Anterior cingulate cortex (tissue), 58 donors: ENCODE measurements around the gene LCN6.
A peak's percentile ranks its signal among the peaks of the same experiment; 100 is the strongest.

ENCODE experiments used
- DNase-seq, 58 donors: peaks; one replicate each; lab custom pipeline; 2025; lab: John Stamatoyannopoulos, UW

The LCN6 gene

DNA sequence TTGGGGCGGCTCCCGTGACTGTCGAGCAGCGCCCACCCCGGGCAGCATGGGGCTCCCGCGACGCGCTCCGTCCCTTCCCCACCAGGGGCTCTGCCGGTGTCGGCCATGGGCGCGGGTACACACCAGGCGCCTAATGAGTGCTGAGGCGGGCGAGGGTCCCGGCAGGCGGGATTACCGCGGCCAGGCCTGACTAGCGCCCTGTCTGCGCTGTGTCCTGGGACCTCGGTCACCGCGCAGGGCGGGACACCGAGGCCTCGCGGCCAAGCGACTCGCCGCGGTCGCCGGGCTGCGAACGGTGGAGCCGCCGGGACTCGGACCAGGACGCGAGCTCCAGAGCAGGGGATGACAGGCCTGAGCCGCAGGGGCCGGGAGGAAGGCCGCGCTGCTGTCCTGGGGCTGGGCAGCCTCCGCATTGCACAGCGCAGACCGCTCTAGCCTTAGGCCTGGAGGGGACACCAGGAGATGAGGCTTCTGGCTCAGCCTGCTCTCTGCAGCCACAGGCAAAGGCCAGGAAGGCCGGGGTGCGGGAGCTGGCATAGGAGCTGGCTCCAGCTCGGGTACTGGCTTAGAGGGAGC, 19.7 kb downstream of the LCN6 start:
- peak in 1 of 58 donors; percentile 13 for DNase-seq

GRCh38 chr9:136728080-136728547, 20.2 kb downstream of the LCN6 start:
- peak; percentile 30 to 90 (median 79) for DNase-seq

- DNase-seq: no peak
Measured at GRCh38 chr9:136726631-136727191, 21.6 kb downstream of the LCN6 start.

GRCh38 chr9:136726118-136726517, 22.2 kb downstream of the LCN6 start:
- no peak for DNase-seq

DNA sequence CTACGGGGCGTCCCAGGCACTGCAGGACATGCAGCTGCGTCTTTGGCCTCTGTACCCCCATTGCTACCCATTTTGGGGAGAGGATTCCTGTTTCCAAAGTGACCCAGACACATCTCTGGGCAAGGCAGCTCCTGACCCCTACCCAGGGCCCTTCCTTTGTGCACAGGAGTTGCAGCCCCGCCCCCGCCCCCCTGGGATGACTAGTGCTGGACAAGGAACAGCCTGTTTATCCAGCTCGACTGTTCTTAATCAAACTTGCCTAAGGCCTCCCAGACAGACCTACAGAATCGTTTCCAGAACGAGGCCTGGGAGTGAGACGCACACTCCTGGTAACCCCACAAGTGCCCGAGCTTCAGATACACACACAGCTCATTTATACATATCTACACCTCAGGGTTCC, 22.7 kb downstream of the LCN6 start:
- no peak for DNase-seq

- no peak for DNase-seq
Measured at GRCh38 chr9:136724772-136725171, 23.6 kb downstream of the LCN6 start.

- no peak for DNase-seq
Measured at GRCh38 chr9:136723989-136724388, 24.3 kb downstream of the LCN6 start.

DNA sequence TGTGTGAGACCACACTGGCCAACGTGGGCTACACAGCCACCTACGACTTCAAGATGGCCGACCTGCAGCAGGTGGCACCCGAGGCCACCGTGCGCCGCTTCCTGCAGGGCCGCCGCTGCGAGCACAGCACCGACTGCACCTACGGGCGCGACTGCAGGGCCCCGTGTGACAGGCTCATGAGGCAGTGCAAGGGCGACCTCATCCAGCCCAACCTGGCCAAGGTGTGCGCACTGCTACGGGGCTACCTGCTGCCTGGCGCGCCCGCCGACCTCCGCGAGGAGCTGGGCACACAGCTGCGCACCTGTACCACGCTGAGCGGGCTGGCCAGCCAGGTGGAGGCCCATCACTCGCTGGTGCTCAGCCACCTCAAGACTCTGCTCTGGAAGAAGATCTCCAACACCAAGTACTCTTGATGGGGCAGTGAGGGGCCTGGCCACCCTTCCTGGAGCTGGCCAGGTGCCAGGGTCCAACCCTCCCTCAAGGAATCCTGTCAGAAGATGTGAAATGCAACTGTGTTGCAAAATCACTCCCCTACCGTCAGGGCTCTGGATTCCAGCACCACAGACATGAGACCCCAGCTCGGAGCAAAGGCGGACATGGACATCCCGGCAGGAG, 24.9 kb downstream of the LCN6 start:
- no peak for DNase-seq

- DNase-seq: no peak
Measured at GRCh38 chr9:136722969-136723356, 25.4 kb downstream of the LCN6 start.

DNA sequence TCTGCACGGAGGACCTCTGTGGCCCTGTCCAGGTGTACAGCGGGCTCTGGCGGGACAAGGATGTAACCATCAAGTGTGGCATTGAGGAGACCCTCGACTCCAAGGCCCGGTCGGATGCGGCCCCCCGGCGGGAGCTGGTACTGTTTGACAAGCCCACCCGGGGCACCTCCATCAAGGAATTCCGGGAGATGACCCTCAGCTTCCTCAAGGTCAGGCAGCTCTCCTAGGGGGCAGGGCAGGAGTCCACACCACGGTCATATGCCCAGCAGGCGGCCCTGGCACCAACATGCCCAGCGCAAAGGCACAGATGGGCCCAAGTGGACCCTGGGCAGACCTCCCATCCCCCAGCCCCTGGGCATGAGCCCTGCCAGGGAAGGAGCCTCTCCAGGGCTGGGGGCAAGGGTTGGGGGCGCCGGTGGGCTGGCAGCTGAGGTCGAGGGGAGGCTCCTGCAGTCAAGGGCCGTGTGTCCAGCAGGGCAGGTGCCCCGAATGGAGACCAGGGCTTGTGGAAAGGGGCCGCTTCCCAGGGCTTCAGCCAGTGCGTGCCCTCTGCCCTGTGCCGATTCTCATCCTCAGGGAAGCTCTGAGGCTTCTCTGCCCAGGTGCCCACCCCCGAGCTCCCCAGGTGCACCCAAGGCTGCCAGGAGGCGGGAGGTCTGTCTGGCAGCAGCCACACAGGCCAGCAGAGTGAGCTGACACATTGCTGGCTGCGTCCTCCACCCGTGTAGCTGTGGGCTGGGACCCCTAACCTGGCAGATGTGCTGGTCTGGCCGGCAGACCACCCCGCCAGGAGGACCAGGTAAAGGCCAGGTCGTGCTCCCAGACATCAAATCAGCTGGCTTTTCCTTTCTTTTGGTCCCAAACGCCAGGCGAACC, 26.0 kb downstream of the LCN6 start:
- DNase-seq: no peak

DNA sequence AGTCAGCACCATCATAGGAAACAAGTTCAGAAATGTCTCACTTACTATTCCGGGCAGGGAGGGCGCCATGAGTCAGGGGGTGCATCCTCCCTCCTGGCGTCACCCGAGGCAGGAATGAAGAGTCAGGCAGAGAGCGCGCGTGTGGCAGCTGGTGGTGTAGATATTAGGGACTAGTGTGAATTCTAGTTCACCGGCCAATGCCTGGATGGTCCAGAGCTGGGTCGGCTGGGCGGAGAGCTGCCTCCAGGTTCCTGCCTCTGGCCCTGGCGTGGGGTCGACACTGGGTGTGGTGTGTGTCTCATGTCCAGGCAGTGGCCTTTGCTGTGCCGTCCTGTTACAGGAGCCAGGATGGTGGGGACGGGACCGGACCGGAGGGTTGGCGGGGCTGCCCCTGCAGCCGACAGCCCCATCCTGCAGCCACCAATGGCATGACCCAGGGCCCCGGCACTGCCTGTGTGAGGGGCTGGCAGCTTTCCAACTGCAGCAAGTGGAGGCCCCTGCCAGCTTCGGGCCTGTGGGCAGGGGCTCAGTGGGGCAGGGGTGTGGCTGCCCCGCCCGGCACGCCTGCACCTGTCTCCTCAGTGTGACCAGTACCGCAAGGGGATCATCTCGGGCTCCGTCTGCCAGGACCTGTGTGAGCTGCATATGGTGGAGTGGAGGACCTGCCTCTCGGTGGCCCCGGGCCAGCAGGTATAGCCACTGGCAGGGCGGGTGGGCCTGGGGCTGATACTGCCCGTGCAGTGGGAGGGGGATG, 26.8 kb downstream of the LCN6 start:
- peak in 1 of 58 donors; percentile 39 for DNase-seq

DNA sequence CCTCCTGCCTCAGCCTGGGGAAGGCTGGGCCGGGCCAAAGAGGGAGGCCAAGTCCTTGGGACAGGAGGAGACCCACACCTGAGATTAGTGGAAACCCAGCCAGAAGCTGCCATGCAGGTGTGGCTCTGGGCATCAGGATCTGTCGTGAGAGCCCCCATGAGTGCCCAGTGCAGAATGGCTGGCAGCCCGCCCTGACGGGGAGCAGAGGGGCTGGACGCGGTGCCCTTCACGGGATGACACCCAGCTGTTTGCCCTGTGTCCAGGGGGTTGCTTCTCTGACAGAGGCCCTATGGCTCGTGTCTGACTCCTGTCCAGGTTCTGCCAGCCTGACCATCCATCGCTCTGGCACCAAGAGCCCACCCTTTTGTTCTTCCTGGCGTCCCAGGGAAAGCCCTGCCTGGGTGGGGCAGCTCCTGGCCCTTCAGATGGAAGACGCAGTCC, 27.4 kb downstream of the LCN6 start:
- DNase-seq: no peak

DNA sequence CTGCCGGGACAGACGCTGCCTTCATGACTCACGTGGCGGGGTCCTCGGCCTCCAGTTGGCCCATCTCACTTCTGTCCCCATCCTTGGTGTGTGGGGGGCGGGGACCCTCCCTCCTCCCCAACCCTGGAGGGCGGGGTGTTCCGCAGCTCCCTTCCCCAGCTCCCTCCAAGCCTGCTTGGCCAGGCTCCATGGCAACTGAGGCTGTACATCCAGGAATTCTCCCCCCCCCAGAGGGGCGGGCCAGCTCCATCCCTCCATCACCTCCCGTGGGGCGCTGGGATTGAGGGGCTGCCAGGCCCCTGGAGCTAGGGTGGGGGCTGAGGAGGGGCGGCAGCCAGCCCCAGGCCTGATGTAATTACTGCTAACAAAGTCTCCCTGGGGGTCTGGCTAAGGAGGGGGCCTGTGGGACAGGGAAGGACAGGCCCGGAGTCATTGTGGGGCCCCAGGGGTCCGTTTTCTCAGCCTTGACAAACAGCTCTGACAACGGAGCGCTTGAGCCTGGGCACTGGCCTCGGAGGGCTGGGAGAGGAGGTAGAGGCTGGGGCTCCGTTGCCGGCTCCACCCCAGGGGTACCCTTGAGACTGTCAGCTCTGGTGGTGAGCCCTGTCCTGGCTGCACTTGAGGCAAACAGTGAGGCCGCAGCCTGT, 28.0 kb downstream of the LCN6 start:
- peak in 5 of 58 donors; percentile 17 to 30 (median 23) for DNase-seq

DNA sequence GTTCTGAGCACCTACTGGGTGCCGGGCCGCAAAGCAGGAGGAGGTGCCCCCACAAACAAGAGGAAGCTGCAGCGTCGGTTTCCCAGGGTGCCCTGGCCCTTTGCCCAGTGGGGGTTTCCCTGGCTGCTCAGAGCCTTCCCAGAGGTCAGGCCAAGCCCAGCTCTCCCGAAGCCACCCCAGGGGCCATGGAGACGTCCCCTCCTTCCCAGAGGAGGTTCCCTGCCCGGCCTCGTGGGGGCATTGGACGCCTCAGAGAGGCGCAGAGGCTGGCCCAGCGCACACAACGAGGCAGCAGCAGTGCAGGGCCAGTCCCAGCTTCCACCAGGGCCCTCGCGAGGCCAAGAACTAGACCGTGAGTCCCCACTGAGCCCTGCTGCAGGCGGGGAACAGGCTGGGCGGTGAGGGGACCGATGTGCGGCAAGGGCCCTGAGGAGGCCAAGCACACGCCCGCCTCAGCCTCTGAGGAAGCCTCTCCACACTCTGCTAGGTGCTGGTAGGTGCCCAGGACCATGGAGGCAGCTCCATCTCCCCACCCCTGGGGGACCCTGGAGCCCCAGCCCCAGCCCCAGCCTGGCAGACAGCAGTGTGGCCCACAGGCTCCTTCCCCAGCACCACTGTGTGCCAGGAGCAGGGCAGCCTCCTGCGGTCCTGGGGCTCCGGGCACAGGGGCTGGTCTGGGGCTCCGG, 29.0 kb downstream of the LCN6 start:
- peak in 1 of 58 donors; percentile 17 for DNase-seq

GRCh38 chr9:136718345-136719194, 29.8 kb downstream of the LCN6 start:
- no peak for DNase-seq

DNA sequence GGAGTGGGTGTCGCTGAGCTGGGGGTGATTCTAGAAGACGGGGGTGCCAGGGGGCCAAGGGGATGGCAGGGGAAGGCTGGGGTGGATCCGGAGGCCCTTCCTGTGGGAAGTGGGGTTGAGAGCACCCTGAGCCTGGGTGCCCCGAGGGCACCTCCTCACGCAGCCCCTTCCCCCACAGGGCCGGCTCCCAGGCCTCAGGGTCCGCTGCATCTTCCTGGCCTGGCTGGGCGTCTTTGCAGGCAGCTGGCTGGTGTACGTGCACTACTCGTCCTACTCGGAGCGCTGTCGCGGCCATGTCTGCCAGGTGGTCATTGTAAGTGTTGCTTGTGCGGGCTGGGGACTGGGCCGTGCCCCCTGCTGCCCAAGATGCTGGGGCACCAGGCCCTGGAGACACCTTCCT, 30.9 kb downstream of the LCN6 start:
- DNase-seq: no peak

GRCh38 chr9:136714893-136715274, 33.4 kb downstream of the LCN6 start:
- no peak for DNase-seq
